Left lung (tissue), 10 donors: ENCODE data around the gene BCO1. TPM values are rescaled to one million over a fixed set of nuclear protein-coding genes. Genes with fewer than 3 reads are reported as not detected.

Source experiments
- ATAC-seq: fragments of 200-7000 bp; cut with Tn5 transposase; one replicate; pipeline ENCODE4 v1.9.1; 2020; ENCODE audit warnings: moderate library complexity
- DNase-seq, 4 donors: peaks; one replicate each; pipeline ENCODE4 v3.0.0-alpha.2; 2013 to 2020
- H3K27ac ChIP-seq, 2 donors: fragments of 200-600 bp; sonication (generic) in 1 of 2; one replicate each; pipeline versions ENCODE4 v1.5.0 to v1.8.0; 2020 to 2021
- H3K27me3 ChIP-seq, 2 donors: fragments of 200-600 bp; sonication (generic) in 1 of 2; one replicate each; pipeline versions ENCODE4 v1.5.0 to v1.8.0; 2020 to 2021
- H3K36me3 ChIP-seq, 2 donors: fragments of 200-600 bp; sonication (generic) in 1 of 2; one replicate each; pipeline versions ENCODE4 v1.5.0 to v1.8.0; 2020 to 2021
- H3K4me1 ChIP-seq, 2 donors: fragments of 200-600 bp; one replicate each; pipeline ENCODE4 v1.8.0; 2021
- H3K4me3 ChIP-seq, 2 donors: fragments of 200-600 bp; sonication (generic) in 1 of 2; one replicate each; pipeline versions ENCODE4 v1.5.0 to v1.8.0; 2020 to 2021; ENCODE audit warnings: mild to moderate bottlenecking in 1 of 2
- H3K9me3 ChIP-seq, 2 donors: fragments of 200-600 bp; sonication (generic) in 1 of 2; one replicate each; pipeline versions ENCODE4 v1.5.0 to v1.8.0; 2020 to 2021
- CTCF ChIP-seq, 2 donors: fragments of 200-600 bp; sonication (generic) in 1 of 2; IDR thresholded peaks; one replicate each; pipeline versions ENCODE4 v1.5.0 to v1.8.0; 2021; ENCODE audit warnings: antibody characterized with exemption in 2 of 2
- intact Hi-C, 2 donors: fragments of 100-400 bp; cut with DNase I; formaldehyde crosslinking; loops; one replicate each; pipeline versions ENCODE4 v1.11.2 to v1.14.2; 2022
- polyA plus RNA-seq, 6 donors: library from polyadenylated mRNA; unstranded; fragments of 120-200 nt; gene quantifications; one replicate each; pipeline ENCODE4 v1.2.1, GENCODE V29; 2013; ENCODE audit not compliant: insufficient read length in 6 of 6
- total RNA-seq, 2 donors: library from RNA; stranded (reverse); fragmentation: NEBNext Ultra II Directional; extraction: Animal tissue kit (Norgen Biotek cat#: 25700); gene quantifications; one replicate each; pipeline ENCODE4 v1.2.1, GENCODE V29; 2021
- donor health status: DM: no; HTN: yes; CAD: no.
- donor health status: DM: no; HTN: no; CAD: no.

Gene BCO1
- total and polyA plus RNA-seq, 8 donors: 0.38 to 0.81 (median 0.58) TPM; not detected in 1

- DNase-seq: no peak
- Histone ChIP-seq H3K36me3 (no peaks in the 10 kb centered on the region), H3K27me3 (no peaks in the 10 kb centered on the region), H3K4me1 (no peaks in the 10 kb centered on the region), H3K9me3 (no peaks in the 10 kb centered on the region), H3K27ac (no peak overlapping the region), H3K4me3 (no peak overlapping the region)
- no peak for TF ChIP-seq CTCF (IDR thresholded peaks at IDR 0.05)
- intact Hi-C loops: no loop called here
- no peak for ATAC-seq
These were observed 26.6 kb downstream of the BCO1 start for GRCh38 chr16:81265052-81265451.

GRCh38 chr16:81265658-81266451, 27.4 kb downstream of the BCO1 start:
- peak in 3 of 4 donors; percentile 73 to 89 (median 77) for DNase-seq
- no peaks in the 10 kb centered on the region for H3K4me1 ChIP-seq
- intact Hi-C loops: no loop called here
- no peaks in the 10 kb centered on the region for H3K27me3 ChIP-seq
- H3K4me3 ChIP-seq: no peak overlapping the region
- no peak for TF ChIP-seq CTCF (IDR thresholded peaks at IDR 0.05)
- H3K9me3 ChIP-seq: no peaks in the 10 kb centered on the region
- no peaks in the 10 kb centered on the region for H3K36me3 ChIP-seq
- H3K27ac ChIP-seq: no peak overlapping the region
- ATAC-seq: peak; percentile 81

GRCh38 chr16:81266680-81267095, 28.2 kb downstream of the BCO1 start:
- intact Hi-C loops: no loop called here
- no peaks in the 10 kb centered on the region for H3K36me3 ChIP-seq
- H3K27me3 ChIP-seq: no peaks in the 10 kb centered on the region
- H3K4me3 ChIP-seq: no peak overlapping the region
- no peak for DNase-seq
- H3K4me1 ChIP-seq: no peaks in the 10 kb centered on the region
- ATAC-seq: peak; percentile 36
- no peak for TF ChIP-seq CTCF (IDR thresholded peaks at IDR 0.05)
- no peaks in the 10 kb centered on the region for H3K9me3 ChIP-seq
- H3K27ac ChIP-seq: no peak overlapping the region

- Histone ChIP-seq H3K4me1 (no peaks in the 10 kb centered on the region), H3K4me3 (no peak overlapping the region), H3K9me3 (no peaks in the 10 kb centered on the region), H3K27me3 (no peaks in the 10 kb centered on the region), H3K27ac (no peak overlapping the region), H3K36me3 (no peaks in the 10 kb centered on the region)
- ATAC-seq (no peak), DNase-seq (no peak)
- intact Hi-C loops: no loop called here
- no peak for TF ChIP-seq CTCF (IDR thresholded peaks at IDR 0.05)
These were observed 30.0 kb downstream of the BCO1 start for GRCh38 chr16:81268509-81268908.

- Histone ChIP-seq H3K27me3 (no peaks in the 10 kb centered on the region), H3K36me3 (no peaks in the 10 kb centered on the region), H3K9me3 (no peaks in the 10 kb centered on the region), H3K27ac (no peak overlapping the region), H3K4me1 (no peaks in the 10 kb centered on the region), H3K4me3 (no peak overlapping the region)
- no peak for ATAC-seq
- no peak for DNase-seq
- intact Hi-C loops: no loop called here
- TF ChIP-seq CTCF (IDR thresholded peaks at IDR 0.05): no peak
These were observed 34.9 kb downstream of the BCO1 start for GRCh38 chr16:81273223-81273950.
